LoVo (cell line): Measurements from ENCODE around the gene CYP27A1.

Source experiments
- DNase-seq: peaks from one replicate; pipeline ENCODE4 v3.0.0-alpha.2; 2016; ENCODE audit warnings: low spot score

CYP27A1 gene

GRCh38 chr2:218858671-218859555 lies 77.0 kb downstream of the CYP27A1 start:
- DNase-seq = no peak

GRCh38 chr2:218859556-218859987 lies 77.6 kb downstream of the CYP27A1 start, which contains the start of gene WNT6:
TSS of gene WNT6 (plus strand) at chr2:218859805. CDS start at chr2:218860038, 233 bp downstream.
- no peak for DNase-seq

- DNase-seq = no peak
These were observed 78.3 kb downstream of the CYP27A1 start for GRCh38 chr2:218859988-218860831.

- DNase-seq = peak; percentile 69
These were observed 79.0 kb downstream of the CYP27A1 start for GRCh38 chr2:218860950-218861381.

- no peak for DNase-seq
These were observed 79.8 kb downstream of the CYP27A1 start for GRCh38 chr2:218861645-218862318.

- DNase-seq = no peak
These were observed 81.1 kb downstream of the CYP27A1 start for GRCh38 chr2:218863021-218863520.
